PC-9 (cell line): ENCODE results near the gene C8G. TPM values are rescaled to one million over a fixed set of nuclear protein-coding genes. Genes with fewer than 3 reads are reported as not detected.

Experiments used
- BruUV-seq: library from RNA; stranded (reverse); fragments of 400-500 nt; replicated peaks from 2 replicates; lab custom pipeline; 2021; lab: Mats Ljungman, UMichigan
- CTCF ChIA-PET: fragments of 300-600 bp; sonication (Branson Sonifier 250); formaldehyde crosslinking; loops from one replicate; lab custom pipeline; 2022; ENCODE audit warnings: antibody characterized with exemption; lab: Charles Lee
- POLR2A ChIA-PET: fragments of 300-600 bp; sonication (Branson Sonifier 250); formaldehyde crosslinking; loops from one replicate; lab custom pipeline; 2022; ENCODE audit warnings: antibody characterized with exemption; ENCODE audit not compliant: unreplicated experiment; lab: Charles Lee
- DNase-seq, 2 experiments: peaks; one replicate each; pipeline versions ENCODE4 v3.0.0 to v3.0.0-alpha.2; 2015 to 2022; ENCODE audit warnings: mixed read lengths in 1 of 2
- H2AFZ ChIP-seq: fragments of 200-600 bp; sonication (generic); 2 replicates; pipeline ENCODE4 v1.8.1; 2017; ENCODE audit warnings: antibody characterized with exemption
- H3F3A ChIP-seq: fragments of 200-600 bp; sonication (generic); 2 replicates; pipeline ENCODE4 v1.8.1; 2017; ENCODE audit warnings: antibody characterized with exemption, mild to moderate bottlenecking, low read depth; ENCODE audit not compliant: insufficient read depth
- H3K27ac ChIP-seq: fragments of 200-600 bp; sonication (generic); 2 replicates; pipeline ENCODE4 v1.6.1; 2016; ENCODE audit warnings: mixed run types
- H3K27me3 ChIP-seq: fragments of 200-600 bp; sonication (generic); 2 replicates; pipeline ENCODE4 v1.6.1; 2016; ENCODE audit warnings: low read depth, mixed run types; ENCODE audit not compliant: insufficient read depth
- H3K36me3 ChIP-seq: fragments of 200-600 bp; sonication (generic); 2 replicates; pipeline ENCODE4 v1.6.1; 2016; ENCODE audit warnings: low read depth, mixed run types
- H3K4me1 ChIP-seq: fragments of 200-600 bp; sonication (generic); replicated peaks from 2 replicates; pipeline ENCODE4 v1.6.1; 2016; ENCODE audit warnings: mixed run types; ENCODE audit not compliant: insufficient read depth
- H3K4me2 ChIP-seq: fragments of 200-600 bp; sonication (generic); 2 replicates; pipeline ENCODE4 v1.6.1; 2017; ENCODE audit warnings: mixed run types
- H3K4me3 ChIP-seq: fragments of 200-600 bp; sonication (generic); 2 replicates; pipeline ENCODE4 v1.6.1; 2016; ENCODE audit warnings: mixed run types
- H3K79me2 ChIP-seq: fragments of 200-600 bp; sonication (generic); 2 replicates; pipeline ENCODE4 v1.6.1; 2017; ENCODE audit warnings: low read depth, mixed run types
- H3K9me2 ChIP-seq: fragments of 200-600 bp; sonication (generic); 2 replicates; pipeline ENCODE4 v1.8.1; 2017; ENCODE audit warnings: mild to moderate bottlenecking; ENCODE audit not compliant: insufficient read depth
- H3K9me3 ChIP-seq: fragments of 200-600 bp; sonication (generic); 2 replicates; pipeline ENCODE4 v1.8.1; 2016; ENCODE audit warnings: low read depth; ENCODE audit not compliant: insufficient read depth
- H4K20me1 ChIP-seq: fragments of 200-600 bp; sonication (generic); 2 replicates; pipeline ENCODE4 v1.8.1; 2017; ENCODE audit not compliant: insufficient read depth
- CTCF ChIP-seq: fragments of 200-600 bp; sonication (generic); conservative IDR thresholded peaks from 2 replicates; pipeline ENCODE4 v1.6.1; 2017; ENCODE audit warnings: mixed run types, antibody characterized with exemption, mild to moderate bottlenecking, moderate library complexity
- EZH2 ChIP-seq: fragments of 200-600 bp; sonication (generic); IDR thresholded peaks from 2 replicates; pipeline ENCODE4 v1.8.0; 2017; ENCODE audit warnings: antibody characterized with exemption, low read depth
- intact Hi-C: fragments of 100-400 bp; cut with micrococcal nuclease; formaldehyde crosslinking; loops from one replicate; pipeline ENCODE4 v1.10.0; 2022; ENCODE audit not compliant: unreplicated experiment
- total RNA-seq: library from RNA; stranded (reverse); gene quantifications from 2 replicates; pipeline ENCODE4 v1.2.3, GENCODE V29; 2021

Gene C8G
- total RNA-seq, 1 experiment from 2014 or later: 2.3 TPM

DNA sequence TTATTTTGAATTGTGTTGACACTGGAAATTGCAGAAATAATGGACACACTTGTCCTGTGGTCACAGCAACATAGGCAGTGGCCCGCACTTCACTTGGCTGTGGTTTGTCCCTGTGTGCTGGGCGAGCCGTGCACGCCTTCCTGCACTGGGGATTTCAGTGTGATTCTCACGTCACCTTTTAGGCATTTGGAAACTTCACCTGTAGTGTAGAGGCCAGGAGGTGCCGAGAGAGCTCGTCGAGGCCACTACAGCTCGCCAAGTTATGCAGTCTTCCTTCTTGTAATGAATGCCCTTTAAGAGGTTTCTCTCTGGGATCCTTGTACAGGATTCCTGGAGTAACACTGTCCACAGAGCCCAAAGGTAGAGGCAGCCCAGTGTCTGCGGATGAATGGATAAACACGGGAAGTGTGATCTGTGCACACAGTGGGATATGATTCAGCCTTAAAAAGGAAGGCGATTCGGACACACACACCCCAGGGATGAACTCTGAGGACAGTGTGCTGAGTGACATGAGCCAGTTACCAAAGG lies 44.0 kb upstream of the C8G start:
- TF ChIP-seq CTCF (no peak), EZH2 (no peak)
- ChIA-PET POLR2A (interaction anchor here (0.5 to 1.1 kb wide), 7 partner anchors 15 to 101 kb away, joined by 3 to 27 read pairs (median 5); partner anchors contain the start of genes FBXW5 and TRAF2), CTCF (interaction anchor here (0.6 kb wide), 2 partner anchors 18 to 35 kb away, joined by 7 to 8 read pairs; no protein-coding TSS in a partner anchor)
- peaks cover 44% of the 10 kb centered on the region for H3K4me1 ChIP-seq
- peak overlapping the region; percentile 68 for H2AFZ ChIP-seq
- H3K4me2 ChIP-seq: peak overlapping the region; percentile 85
- DNase-seq: peak; percentile 74 to 85
- H3K9me2 ChIP-seq: no peaks in the 10 kb centered on the region
- H3K27me3 ChIP-seq: no peaks in the 10 kb centered on the region
- H3K79me2 ChIP-seq: peaks cover 21% of the 10 kb centered on the region
- no peaks in the 10 kb centered on the region for H3K9me3 ChIP-seq
- peak overlapping the region; percentile 44; the same call in 1 of the 2 replicates for H3K4me3 ChIP-seq
- H3K36me3 ChIP-seq: peaks cover 17% of the 10 kb centered on the region
- H3K27ac ChIP-seq: peak overlapping the region; percentile 99
- H4K20me1 ChIP-seq: no peaks in the 10 kb centered on the region; the same call in 1 of the 2 replicates
- TSS peak; percentile 84 for BruUV-seq
- intact Hi-C loops: loop anchor here (1.0 to 5.0 kb wide), 4 partner anchors 16 to 52 kb away; partner anchors contain the start of genes EDF1, FBXW5 and PHPT1
- H3F3A ChIP-seq: peaks cover 57% of the 10 kb centered on the region

DNA sequence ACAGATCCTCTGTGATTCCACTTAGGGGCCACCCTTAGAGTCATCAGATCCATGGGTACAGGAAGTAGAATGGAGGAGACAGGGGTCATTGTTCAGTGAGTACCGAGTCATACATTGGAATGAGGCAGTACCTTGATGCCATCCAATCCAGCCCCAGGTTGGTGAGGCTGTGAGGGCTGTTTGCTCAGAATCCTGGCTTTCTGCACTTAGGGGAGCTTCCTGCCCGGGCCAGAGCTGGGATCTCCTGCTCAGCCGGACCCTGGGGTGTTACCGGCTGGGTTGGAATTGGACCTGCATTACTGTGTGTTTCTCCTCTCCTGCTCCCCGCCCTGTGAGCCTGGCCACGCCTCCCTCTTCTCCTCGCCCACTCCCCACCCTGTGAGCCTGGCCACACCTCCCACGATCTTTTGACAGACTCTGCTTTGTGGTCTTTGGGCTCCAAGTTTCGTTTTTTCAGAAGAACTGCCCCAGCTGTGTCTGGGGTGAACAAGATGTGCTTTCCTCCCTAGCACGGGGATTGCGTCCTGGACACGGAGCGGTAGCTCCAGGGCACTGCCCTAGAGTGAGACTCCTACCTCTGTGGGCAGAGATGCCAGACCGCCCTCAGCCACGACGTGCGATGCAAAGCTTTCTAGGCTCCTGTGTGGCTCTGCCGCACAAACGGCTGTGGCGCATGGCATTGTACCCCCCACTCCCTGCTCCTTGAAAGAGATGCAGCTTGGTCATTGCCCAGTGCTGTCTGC lies 43.4 kb upstream of the C8G start:
- no peaks in the 10 kb centered on the region for H3K9me2 ChIP-seq
- intact Hi-C loops: loop anchor here (1.0 to 5.0 kb wide), 4 partner anchors 16 to 52 kb away; partner anchors contain the start of genes EDF1, FBXW5 and PHPT1
- peaks cover 57% of the 10 kb centered on the region for H3F3A ChIP-seq
- peaks cover 17% of the 10 kb centered on the region for H3K36me3 ChIP-seq
- peak overlapping the region; percentile 44; the same call in 1 of the 2 replicates for H3K4me3 ChIP-seq
- H2AFZ ChIP-seq: peak overlapping the region; percentile 68; the same call in 1 of the 2 replicates
- H3K79me2 ChIP-seq: peaks cover 21% of the 10 kb centered on the region
- ChIA-PET POLR2A (interaction anchor here (0.5 to 1.1 kb wide), 9 partner anchors 15 to 128 kb away, joined by 3 to 27 read pairs (median 5); partner anchors contain the start of genes CLIC3, FBXW5 and TRAF2), CTCF (interaction anchor here (0.6 kb wide), 1 partner anchor 34 kb away, joined by 7 read pairs; no protein-coding TSS in a partner anchor)
- peak; percentile 91 to 96 for DNase-seq
- peak overlapping the region; percentile 85 for H3K4me2 ChIP-seq
- no peaks in the 10 kb centered on the region for H3K9me3 ChIP-seq
- peak overlapping the region; percentile 99 for H3K27ac ChIP-seq
- no peaks in the 10 kb centered on the region for H4K20me1 ChIP-seq
- TF ChIP-seq CTCF (no peak), EZH2 (no peak)
- TSS peak; percentile 58 for BruUV-seq
- no peaks in the 10 kb centered on the region for H3K27me3 ChIP-seq
- peaks cover 44% of the 10 kb centered on the region for H3K4me1 ChIP-seq

DNA sequence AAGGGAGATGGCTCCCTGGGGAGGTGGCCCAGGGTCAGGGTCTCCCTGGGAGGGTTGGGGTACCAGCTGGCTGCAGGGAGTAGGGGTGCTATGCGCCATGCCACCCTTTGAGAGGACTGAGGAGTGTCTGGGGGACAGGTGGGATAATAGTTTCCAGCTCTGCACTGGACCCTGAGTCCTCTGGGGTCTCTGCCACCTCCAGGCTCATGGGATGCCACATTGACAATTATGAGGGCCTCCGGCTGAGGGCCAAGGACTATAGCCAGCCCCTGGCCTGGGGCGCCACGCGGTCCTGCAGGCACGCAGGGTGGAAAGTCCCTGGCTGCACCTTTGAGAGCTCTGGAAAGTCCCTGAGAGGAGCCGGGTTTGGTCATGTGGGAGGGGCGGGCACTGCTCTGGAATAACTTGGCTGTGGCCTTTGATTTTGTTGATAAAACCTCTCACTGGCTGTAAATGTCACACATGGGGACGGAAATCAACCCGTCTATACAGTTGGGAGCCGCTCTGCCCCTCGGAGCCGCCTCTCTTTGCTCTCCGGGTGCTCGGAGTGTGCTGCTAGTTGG lies 42.7 kb upstream of the C8G start:
- Histone ChIP-seq H4K20me1 (no peaks in the 10 kb centered on the region), H3K9me2 (no peaks in the 10 kb centered on the region), H3K27ac (peak overlapping the region; percentile 99), H3K36me3 (peaks cover 17% of the 10 kb centered on the region), H3K4me3 (peak overlapping the region; percentile 44; the same call in 1 of the 2 replicates), H3K27me3 (no peaks in the 10 kb centered on the region), H3K4me2 (peak overlapping the region; percentile 85), H3F3A (peaks cover 57% of the 10 kb centered on the region), H3K4me1 (peaks cover 44% of the 10 kb centered on the region), H3K9me3 (no peaks in the 10 kb centered on the region), H2AFZ (no peak overlapping the region), H3K79me2 (peaks cover 21% of the 10 kb centered on the region)
- CTCF ChIA-PET: no interaction called here
- BruUV-seq: no TSS peak
- TF ChIP-seq EZH2 (no peak), CTCF (no peak; the same call in 1 of the 2 replicates)
- DNase-seq: peak; percentile 84 to 87
- POLR2A ChIA-PET: interaction anchor here (0.5 to 1.0 kb wide), 4 partner anchors 16 to 338 kb away, joined by 3 to 19 read pairs (median 6); partner anchors contain the start of genes CLIC3 and TRAF2
- intact Hi-C loops: loop anchor here (5.0 kb wide), 1 partner anchor 35 kb away; the partner anchor contains the start of gene EDF1
